ENCODE data around the gene COX7A1. TPM values are rescaled to one million over a fixed set of nuclear protein-coding genes. Genes with fewer than 3 reads are reported as not detected.

The COX7A1 gene
- total RNA-seq, 1 experiment from 2014 or later: not detected

GRCh38 chr19:36152019-36152351, 262 bp downstream of the COX7A1 start:
- H3K79me2 ChIP-seq (ENCODE audit: low read depth): no peaks in the 10 kb centered on the region
- peaks cover 4% of the 10 kb centered on the region; the same call in 1 of the 2 replicates for H3K36me3 ChIP-seq (ENCODE audit: low read depth)
- H3K4me1 ChIP-seq (replicated peaks; ENCODE audit: insufficient read depth): no peaks in the 10 kb centered on the region
- CTCF ChIA-PET: no interaction called here
- H3K4me2 ChIP-seq: no peak overlapping the region
- no TSS peak for BruUV-seq (replicated peaks)
- DNase-seq: no peak
- H3K27ac ChIP-seq: no peak overlapping the region
- intact Hi-C loops (cut with micrococcal nuclease; ENCODE audit: unreplicated experiment): no loop called here
- H3K9me2 ChIP-seq (ENCODE audit: insufficient read depth): no peaks in the 10 kb centered on the region
- H4K20me1 ChIP-seq (ENCODE audit: insufficient read depth): peaks cover 4% of the 10 kb centered on the region
- H3K9me3 ChIP-seq (ENCODE audit: insufficient read depth, low read depth): no peaks in the 10 kb centered on the region
- H3K27me3 ChIP-seq (ENCODE audit: insufficient read depth, low read depth): no peaks in the 10 kb centered on the region
- no peak overlapping the region for H2AFZ ChIP-seq
- TF ChIP-seq EZH2 (IDR thresholded peaks at IDR 0.05; ENCODE audit: low read depth): no peak
- TF ChIP-seq, protein P1, sequence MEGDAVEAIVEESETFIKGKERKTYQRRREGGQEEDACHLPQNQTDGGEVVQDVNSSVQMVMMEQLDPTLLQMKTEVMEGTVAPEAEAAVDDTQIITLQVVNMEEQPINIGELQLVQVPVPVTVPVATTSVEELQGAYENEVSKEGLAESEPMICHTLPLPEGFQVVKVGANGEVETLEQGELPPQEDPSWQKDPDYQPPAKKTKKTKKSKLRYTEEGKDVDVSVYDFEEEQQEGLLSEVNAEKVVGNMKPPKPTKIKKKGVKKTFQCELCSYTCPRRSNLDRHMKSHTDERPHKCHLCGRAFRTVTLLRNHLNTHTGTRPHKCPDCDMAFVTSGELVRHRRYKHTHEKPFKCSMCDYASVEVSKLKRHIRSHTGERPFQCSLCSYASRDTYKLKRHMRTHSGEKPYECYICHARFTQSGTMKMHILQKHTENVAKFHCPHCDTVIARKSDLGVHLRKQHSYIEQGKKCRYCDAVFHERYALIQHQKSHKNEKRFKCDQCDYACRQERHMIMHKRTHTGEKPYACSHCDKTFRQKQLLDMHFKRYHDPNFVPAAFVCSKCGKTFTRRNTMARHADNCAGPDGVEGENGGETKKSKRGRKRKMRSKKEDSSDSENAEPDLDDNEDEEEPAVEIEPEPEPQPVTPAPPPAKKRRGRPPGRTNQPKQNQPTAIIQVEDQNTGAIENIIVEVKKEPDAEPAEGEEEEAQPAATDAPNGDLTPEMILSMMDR (conservative IDR thresholded peaks at IDR 0.05): no peak
- H3F3A ChIP-seq (ENCODE audit: insufficient read depth, low read depth): peaks cover 10% of the 10 kb centered on the region; the same call in 1 of the 2 replicates
- H3K4me3 ChIP-seq: no peak overlapping the region
- POLR2A ChIA-PET (ENCODE audit: unreplicated experiment): no interaction called here

DNA sequence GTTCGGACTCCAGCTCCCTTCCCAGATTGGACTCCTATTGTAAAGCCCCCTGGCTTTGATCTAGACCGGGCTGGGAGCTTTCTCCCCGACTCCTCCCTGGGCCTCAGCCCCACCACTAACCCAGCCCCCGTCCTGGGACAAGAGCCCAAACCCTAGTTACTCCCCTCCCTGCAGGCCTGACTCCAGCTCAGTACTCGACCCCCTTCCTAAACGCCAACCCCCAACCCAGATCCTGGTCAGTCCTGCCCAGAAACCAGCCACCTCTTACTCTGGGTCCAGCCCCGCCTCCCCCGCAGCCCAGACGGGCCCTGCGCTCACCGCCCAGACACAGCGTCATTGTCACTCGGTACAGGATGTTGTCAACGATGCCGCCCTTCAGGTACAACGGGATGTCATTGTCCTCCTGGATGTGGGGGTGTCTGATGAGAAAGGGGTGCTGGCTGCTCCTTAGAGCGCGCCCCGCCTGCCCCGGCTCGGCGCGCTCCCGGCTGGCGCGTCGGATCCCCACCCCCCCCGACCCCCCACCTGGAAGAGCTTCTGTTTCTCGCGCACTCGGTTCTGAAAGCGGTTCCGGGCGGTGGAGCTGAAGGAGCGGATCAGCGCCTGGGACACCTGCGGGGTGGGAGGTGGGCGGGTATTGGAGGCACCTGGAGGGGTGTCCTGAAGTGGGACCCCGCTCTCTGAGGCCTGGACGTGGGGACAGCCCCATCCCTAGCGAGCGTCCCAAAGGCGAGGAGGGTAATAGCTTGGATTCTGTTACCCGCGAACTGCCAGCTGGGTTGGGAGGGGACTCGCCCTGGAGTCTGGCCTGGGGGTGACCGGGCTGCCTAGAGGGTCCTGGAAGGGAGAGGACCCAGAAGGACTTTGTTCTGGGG, 866 bp downstream of the COX7A1 start:
- ChIA-PET CTCF (no interaction called here), POLR2A (ENCODE audit: unreplicated experiment) (no interaction called here)
- Histone ChIP-seq H3F3A (ENCODE audit: insufficient read depth, low read depth) (peaks cover 16% of the 10 kb centered on the region; the same call in 1 of the 2 replicates), H3K79me2 (ENCODE audit: low read depth) (no peaks in the 10 kb centered on the region), H4K20me1 (ENCODE audit: insufficient read depth) (peaks cover 4% of the 10 kb centered on the region), H2AFZ (no peak overlapping the region), H3K4me1 (replicated peaks; ENCODE audit: insufficient read depth) (no peaks in the 10 kb centered on the region), H3K27me3 (ENCODE audit: insufficient read depth, low read depth) (no peaks in the 10 kb centered on the region), H3K27ac (no peak overlapping the region), H3K9me3 (ENCODE audit: insufficient read depth, low read depth) (no peaks in the 10 kb centered on the region), H3K9me2 (ENCODE audit: insufficient read depth) (no peaks in the 10 kb centered on the region), H3K36me3 (ENCODE audit: low read depth) (peaks cover 10% of the 10 kb centered on the region; the same call in 1 of the 2 replicates), H3K4me2 (no peak overlapping the region), H3K4me3 (no peak overlapping the region)
- intact Hi-C loops (cut with micrococcal nuclease; ENCODE audit: unreplicated experiment): no loop called here
- no TSS peak for BruUV-seq (replicated peaks)
- no peak for DNase-seq
- no peak for TF ChIP-seq EZH2 (IDR thresholded peaks at IDR 0.05; ENCODE audit: low read depth)
- TF ChIP-seq, protein P1 (conservative IDR thresholded peaks at IDR 0.05): no peak

DNA sequence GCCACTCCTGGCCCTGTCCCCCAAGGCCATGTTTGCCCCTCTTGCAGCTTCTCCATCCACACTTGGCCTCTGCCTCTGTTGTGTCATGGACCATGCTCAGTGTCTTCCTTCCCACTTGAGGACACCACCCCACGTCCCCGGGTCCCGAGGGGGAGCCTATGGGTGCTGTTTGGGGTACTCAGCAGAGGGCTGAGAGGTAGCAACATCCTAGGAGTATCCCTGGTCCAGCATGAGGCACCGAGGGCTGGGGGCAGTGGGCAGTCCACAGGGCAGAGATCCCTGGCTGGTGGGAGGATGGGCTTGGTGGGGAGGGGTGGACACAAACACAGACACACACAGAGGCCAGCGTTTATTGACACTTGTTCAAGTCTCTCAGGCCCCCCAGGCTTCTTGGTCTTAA, 1.7 kb downstream of the COX7A1 start:
- DNase-seq: no peak
- no peak overlapping the region for H3K27ac ChIP-seq
- H4K20me1 ChIP-seq (ENCODE audit: insufficient read depth): peaks cover 4% of the 10 kb centered on the region
- H3K27me3 ChIP-seq (ENCODE audit: insufficient read depth, low read depth): no peaks in the 10 kb centered on the region
- intact Hi-C loops (cut with micrococcal nuclease; ENCODE audit: unreplicated experiment): no loop called here
- TF ChIP-seq, protein P1 (conservative IDR thresholded peaks at IDR 0.05): no peak
- no peak overlapping the region for H2AFZ ChIP-seq
- peaks cover 18% of the 10 kb centered on the region for H3K36me3 ChIP-seq (ENCODE audit: low read depth)
- H3K79me2 ChIP-seq (ENCODE audit: low read depth): no peaks in the 10 kb centered on the region
- H3K9me2 ChIP-seq (ENCODE audit: insufficient read depth): no peaks in the 10 kb centered on the region
- no peaks in the 10 kb centered on the region for H3K9me3 ChIP-seq (ENCODE audit: insufficient read depth, low read depth)
- ChIA-PET CTCF (no interaction called here), POLR2A (ENCODE audit: unreplicated experiment) (no interaction called here)
- H3K4me2 ChIP-seq: no peak overlapping the region
- H3K4me1 ChIP-seq (replicated peaks; ENCODE audit: insufficient read depth): no peaks in the 10 kb centered on the region
- no TSS peak for BruUV-seq (replicated peaks)
- no peak overlapping the region for H3K4me3 ChIP-seq
- H3F3A ChIP-seq (ENCODE audit: insufficient read depth, low read depth): peaks cover 18% of the 10 kb centered on the region; the same call in 1 of the 2 replicates

Measured in PC-9 (cell line).